Activated B cell treated with CpG ODN at 0.5 μM for 24 hours (primary cell): ENCODE data around the gene ENKD1. TPM values are rescaled to one million over a fixed set of nuclear protein-coding genes. Genes with fewer than 3 reads are reported as not detected.

Experiments
- ATAC-seq: fragments of 200-7000 bp; cut with Tn5 transposase; one replicate; pipeline ENCODE4 v1.10.0; 2021; ENCODE audit warnings: low read depth, mild to moderate bottlenecking, moderate library complexity
- CTCF ChIA-PET: fragments of 350-600 bp; sonication (Branson Sonifier 250); formaldehyde crosslinking; loops from one replicate; lab custom pipeline; 2021; ENCODE audit warnings: antibody characterized with exemption; lab: Charles Lee
- POLR2A ChIA-PET: fragments of 350-600 bp; sonication (Branson Sonifier 250); formaldehyde crosslinking; loops from one replicate; lab custom pipeline; 2021; ENCODE audit warnings: antibody characterized with exemption; lab: Charles Lee
- DNase-seq: peaks from one replicate; pipeline ENCODE4 v3.0.0; 2022
- H3K27ac Mint-ChIP-seq: one replicate; pipeline ENCODE4 v1.8.0; 2020; ENCODE audit warnings: mixed read lengths
- H3K27me3 Mint-ChIP-seq: one replicate; pipeline ENCODE4 v1.8.0; 2021; ENCODE audit warnings: mixed read lengths
- H3K36me3 Mint-ChIP-seq: one replicate; pipeline ENCODE4 v1.8.0; 2021; ENCODE audit warnings: low read depth, mixed read lengths
- H3K4me1 Mint-ChIP-seq: one replicate; pipeline ENCODE4 v1.8.0; 2021; ENCODE audit warnings: mixed read lengths
- H3K4me3 Mint-ChIP-seq: one replicate; pipeline ENCODE4 v1.8.0; 2020; ENCODE audit warnings: mild to moderate bottlenecking, mixed read lengths
- H3K9me3 Mint-ChIP-seq: one replicate; pipeline ENCODE4 v1.8.0; 2020; ENCODE audit warnings: mixed read lengths
- CTCF ChIP-seq: fragments of 200-600 bp; IDR thresholded peaks from one replicate; pipeline ENCODE4 v1.8.0; 2022; ENCODE audit warnings: antibody characterized with exemption, mild to moderate bottlenecking
- intact Hi-C: fragments of 100-400 bp; cut with micrococcal nuclease; formaldehyde crosslinking; loops from one replicate; pipeline ENCODE4 v1.15.1; 2024
- total RNA-seq: library from RNA; stranded (reverse); gene quantifications from 2 replicates; pipeline ENCODE4 v1.2.3, GENCODE V29; 2022

Gene ENKD1
- total RNA-seq, 1 donor from 2014 or later = 8.9 TPM

GRCh38 chr16:67676516-67676915, 10.0 kb upstream of the ENKD1 start:
- H3K9me3 Mint-ChIP-seq = no peaks in the 10 kb centered on the region
- H3K27ac Mint-ChIP-seq = peak overlapping the region; percentile 35
- H3K36me3 Mint-ChIP-seq = peaks cover 16% of the 10 kb centered on the region
- ATAC-seq (no peak), DNase-seq (no peak)
- no peak overlapping the region for H3K4me3 Mint-ChIP-seq
- no peaks in the 10 kb centered on the region for H3K27me3 Mint-ChIP-seq
- peaks cover 23% of the 10 kb centered on the region for H3K4me1 Mint-ChIP-seq
- intact Hi-C loops = no loop called here
- no peak for TF ChIP-seq CTCF
- ChIA-PET POLR2A (interaction anchor here (0.9 kb wide), 1 partner anchor 16 kb away, joined by 3 read pairs; the partner anchor contains the start of gene ACD), CTCF (no interaction called here)

GRCh38 chr16:67675999-67676398, 9.4 kb upstream of the ENKD1 start:
- TF ChIP-seq CTCF = no peak
- POLR2A ChIA-PET = no interaction called here
- peaks cover 23% of the 10 kb centered on the region for H3K4me1 Mint-ChIP-seq
- ATAC-seq (no peak), DNase-seq (no peak)
- no peaks in the 10 kb centered on the region for H3K27me3 Mint-ChIP-seq
- intact Hi-C loops = no loop called here
- no peak overlapping the region for H3K4me3 Mint-ChIP-seq
- H3K27ac Mint-ChIP-seq = no peak overlapping the region
- H3K9me3 Mint-ChIP-seq = no peaks in the 10 kb centered on the region
- peaks cover 16% of the 10 kb centered on the region for H3K36me3 Mint-ChIP-seq
- CTCF ChIA-PET = no interaction called here

GRCh38 chr16:67675579-67675935, 9.0 kb upstream of the ENKD1 start:
- H3K9me3 Mint-ChIP-seq = no peaks in the 10 kb centered on the region
- H3K27ac Mint-ChIP-seq = no peak overlapping the region
- H3K36me3 Mint-ChIP-seq = peaks cover 16% of the 10 kb centered on the region
- H3K27me3 Mint-ChIP-seq = no peaks in the 10 kb centered on the region
- H3K4me3 Mint-ChIP-seq = no peak overlapping the region
- intact Hi-C loops = no loop called here
- no peak for TF ChIP-seq CTCF
- ChIA-PET CTCF (no interaction called here), POLR2A (no interaction called here)
- DNase-seq (no peak), ATAC-seq (no peak)
- H3K4me1 Mint-ChIP-seq = peaks cover 23% of the 10 kb centered on the region

- no peak for TF ChIP-seq CTCF
- CTCF ChIA-PET = no interaction called here
- Mint-ChIP-seq H3K27ac (peak overlapping the region; percentile 14), H3K9me3 (no peaks in the 10 kb centered on the region), H3K27me3 (no peaks in the 10 kb centered on the region), H3K4me1 (peaks cover 23% of the 10 kb centered on the region), H3K36me3 (peaks cover 14% of the 10 kb centered on the region), H3K4me3 (no peak overlapping the region)
- POLR2A ChIA-PET = interaction anchor here (0.6 to 1.2 kb wide), 2 partner anchors 43 to 194 kb away, joined by 3 read pairs; no protein-coding TSS in a partner anchor
- intact Hi-C loops = no loop called here
- DNase-seq (no peak), ATAC-seq (no peak)
Observed at GRCh38 chr16:67674851-67675578, 8.5 kb upstream of the ENKD1 start.

- DNase-seq = no peak
- no peak for ATAC-seq
- no peaks in the 10 kb centered on the region for H3K9me3 Mint-ChIP-seq
- no peak overlapping the region for H3K4me3 Mint-ChIP-seq
- no peak for TF ChIP-seq CTCF
- ChIA-PET CTCF (interaction anchor here (1.5 to 2.2 kb wide), 4 partner anchors 127 to 554 kb away, joined by 5 to 9 read pairs (median 6); no protein-coding TSS in a partner anchor), POLR2A (interaction anchor here (0.5 to 1.2 kb wide), 4 partner anchors 44 to 195 kb away, joined by 3 to 11 read pairs (median 5); no protein-coding TSS in a partner anchor)
- H3K36me3 Mint-ChIP-seq = peaks cover 14% of the 10 kb centered on the region
- intact Hi-C loops = loop anchor here (2.0 kb wide), 1 partner anchor 45 kb away; the partner anchor contains the start of gene GFOD2
- H3K4me1 Mint-ChIP-seq = peaks cover 34% of the 10 kb centered on the region
- H3K27ac Mint-ChIP-seq = peak overlapping the region; percentile 56
- H3K27me3 Mint-ChIP-seq = no peaks in the 10 kb centered on the region
Observed at GRCh38 chr16:67673712-67674580, 7.4 kb upstream of the ENKD1 start.
